ENCODE measurements around the gene DACT2. TPM values are rescaled to one million over a fixed set of nuclear protein-coding genes. Genes with fewer than 3 reads are reported as not detected.

Gene DACT2
- 0.13 TPM in 1 of 2 replicates, not detected in the other for total RNA-seq

GRCh38 chr6:168319279-168320111 is at the start of gene DACT2:
TSS of gene DACT2 (minus strand) at chr6:168319777. CDS start at chr6:168319633, 144 bp downstream.

Other genes starting within 250 kb of the DACT2 start
- not detected in 2 replicates for gene FRMD1, start 240.6 kb downstream of the DACT2 start, total RNA-seq
- 0.25 TPM in 1 of 2 replicates, not detected in the other for gene SMOC2, start 121.4 kb upstream of the DACT2 start, total RNA-seq